Nephron progenitor cell (in vitro differentiated cells): Measurements from ENCODE around the gene GBF1.

Experiments used
- DNase-seq: peaks from one replicate; pipeline ENCODE4 v3.0.0; 2021
- H3K27ac Mint-ChIP-seq: 2 replicates; pipeline ENCODE4 v1.8.0; 2021; ENCODE audit warnings: mild to moderate bottlenecking, moderate library complexity, mixed read lengths
- H3K27me3 Mint-ChIP-seq: 2 replicates; pipeline ENCODE4 v1.8.0; 2021; ENCODE audit warnings: mild to moderate bottlenecking, low read depth, mixed read lengths; ENCODE audit not compliant: poor library complexity
- H3K36me3 Mint-ChIP-seq: 2 replicates; pipeline ENCODE4 v1.8.0; 2021; ENCODE audit warnings: low read depth, mixed read lengths
- H3K4me1 Mint-ChIP-seq: 2 replicates; pipeline ENCODE4 v1.8.0; 2021; ENCODE audit warnings: mixed read lengths
- H3K4me3 Mint-ChIP-seq: 2 replicates; pipeline ENCODE4 v1.8.0; 2021; ENCODE audit warnings: mild to moderate bottlenecking, moderate library complexity, mixed read lengths
- H3K9me3 Mint-ChIP-seq: 2 replicates; pipeline ENCODE4 v1.8.0; 2021; ENCODE audit warnings: mild to moderate bottlenecking, moderate library complexity, mixed read lengths
- CTCF ChIP-seq: fragments of 200-600 bp; sonication (generic); IDR thresholded peaks from 2 replicates; pipeline ENCODE4 v1.5.0; 2021; ENCODE audit warnings: antibody characterized with exemption

Gene GBF1

GRCh38 chr10:102280397-102281101 lies 35.2 kb downstream of the GBF1 start:
- no peak for TF ChIP-seq CTCF
- H3K4me1 Mint-ChIP-seq, result peaks cover 36% of the 10 kb centered on the region
- peak overlapping the region; percentile 43 for H3K27ac Mint-ChIP-seq
- H3K4me3 Mint-ChIP-seq, result peak overlapping the region; percentile 39
- H3K36me3 Mint-ChIP-seq, result peaks cover 20% of the 10 kb centered on the region
- no peaks in the 10 kb centered on the region for H3K27me3 Mint-ChIP-seq
- DNase-seq, result no peak
- H3K9me3 Mint-ChIP-seq, result no peaks in the 10 kb centered on the region

GRCh38 chr10:102281102-102281487 lies 35.8 kb downstream of the GBF1 start:
- H3K9me3 Mint-ChIP-seq, result no peaks in the 10 kb centered on the region
- peaks cover 41% of the 10 kb centered on the region for H3K4me1 Mint-ChIP-seq
- H3K27ac Mint-ChIP-seq, result peak overlapping the region; percentile 43
- peaks cover 20% of the 10 kb centered on the region for H3K36me3 Mint-ChIP-seq
- DNase-seq, result no peak
- H3K4me3 Mint-ChIP-seq, result no peak overlapping the region
- H3K27me3 Mint-ChIP-seq, result no peaks in the 10 kb centered on the region
- no peak for TF ChIP-seq CTCF

GRCh38 chr10:102283488-102283887 lies 38.2 kb downstream of the GBF1 start:
- no peak for DNase-seq
- H3K36me3 Mint-ChIP-seq, result peaks cover 28% of the 10 kb centered on the region
- peaks cover 51% of the 10 kb centered on the region for H3K4me1 Mint-ChIP-seq
- H3K27ac Mint-ChIP-seq, result no peak overlapping the region
- no peak for TF ChIP-seq CTCF
- no peaks in the 10 kb centered on the region for H3K27me3 Mint-ChIP-seq
- H3K4me3 Mint-ChIP-seq, result no peak overlapping the region
- H3K9me3 Mint-ChIP-seq, result no peaks in the 10 kb centered on the region

GRCh38 chr10:102283890-102284289 lies 38.6 kb downstream of the GBF1 start:
- H3K36me3 Mint-ChIP-seq, result peaks cover 24% of the 10 kb centered on the region
- H3K4me3 Mint-ChIP-seq, result no peak overlapping the region
- TF ChIP-seq CTCF, result no peak
- H3K4me1 Mint-ChIP-seq, result peaks cover 48% of the 10 kb centered on the region
- no peaks in the 10 kb centered on the region for H3K27me3 Mint-ChIP-seq
- no peak for DNase-seq
- no peaks in the 10 kb centered on the region for H3K9me3 Mint-ChIP-seq
- no peak overlapping the region for H3K27ac Mint-ChIP-seq

GRCh38 chr10:102284531-102284930 lies 39.2 kb downstream of the GBF1 start:
- H3K27ac Mint-ChIP-seq, result no peak overlapping the region
- DNase-seq, result no peak
- H3K36me3 Mint-ChIP-seq, result peaks cover 30% of the 10 kb centered on the region

More at GRCh38 chr10:102284531-102284930, 39.2 kb downstream of the GBF1 start:
- no peak for TF ChIP-seq CTCF
- Mint-ChIP-seq H3K27me3 (no peaks in the 10 kb centered on the region), H3K4me1 (peaks cover 42% of the 10 kb centered on the region), H3K4me3 (no peak overlapping the region), H3K9me3 (no peaks in the 10 kb centered on the region)
